Lower lobe of right lung (tissue), 2 donors: ENCODE data around the gene KRTAP10-4. TPM values are rescaled to one million over a fixed set of nuclear protein-coding genes. Genes with fewer than 3 reads are reported as not detected.

ENCODE experiments used
- ATAC-seq, 2 donors: fragments of 200-7000 bp; cut with Tn5 transposase; one replicate each; pipeline ENCODE4 v1.9.1; 2020 to 2022; ENCODE audit warnings: mild to moderate bottlenecking in 2 of 2, moderate library complexity in 2 of 2
- DNase-seq: peaks from one replicate; pipeline ENCODE4 v3.0.0-alpha.2; 2020
- H3K27ac ChIP-seq: fragments of 200-600 bp; one replicate; pipeline ENCODE4 v1.8.0; 2022
- H3K27me3 ChIP-seq: fragments of 200-600 bp; one replicate; pipeline ENCODE4 v1.8.0; 2022; ENCODE audit warnings: low read depth
- H3K36me3 ChIP-seq: fragments of 200-600 bp; one replicate; pipeline ENCODE4 v1.8.0; 2022; ENCODE audit warnings: mild to moderate bottlenecking
- H3K4me1 ChIP-seq: fragments of 200-600 bp; one replicate; pipeline ENCODE4 v1.8.0; 2022
- H3K4me3 ChIP-seq: fragments of 200-600 bp; one replicate; pipeline ENCODE4 v1.8.0; 2022; ENCODE audit warnings: mild to moderate bottlenecking
- H3K9me3 ChIP-seq: fragments of 200-600 bp; one replicate; pipeline ENCODE4 v1.8.0; 2022
- intact Hi-C: fragments of 100-400 bp; cut with DNase I; formaldehyde crosslinking; loops from one replicate; pipeline ENCODE4 v1.11.0; 2022
- total RNA-seq: library from RNA; stranded (reverse); fragmentation: NEBNext Ultra II Directional; extraction: Animal tissue kit (Norgen Biotek cat#: 25700); gene quantifications from one replicate; pipeline ENCODE4 v1.2.1, GENCODE V29; 2021
- TF ChIP-seq, protein P1 (sequence below): fragments of 200-600 bp; IDR thresholded peaks from one replicate; pipeline ENCODE4 v1.8.0; 2022; ENCODE audit warnings: antibody characterized with exemption, mild to moderate bottlenecking
- donor health status: DM: no; HTN: yes; CAD: no; lungs with severe emphysema.

The KRTAP10-4 gene
- total RNA-seq, 1 donor from 2014 or later: not detected

GRCh38 chr21:44564099-44564498 lies 9.4 kb upstream of the KRTAP10-4 start:
- TF ChIP-seq, protein P1, sequence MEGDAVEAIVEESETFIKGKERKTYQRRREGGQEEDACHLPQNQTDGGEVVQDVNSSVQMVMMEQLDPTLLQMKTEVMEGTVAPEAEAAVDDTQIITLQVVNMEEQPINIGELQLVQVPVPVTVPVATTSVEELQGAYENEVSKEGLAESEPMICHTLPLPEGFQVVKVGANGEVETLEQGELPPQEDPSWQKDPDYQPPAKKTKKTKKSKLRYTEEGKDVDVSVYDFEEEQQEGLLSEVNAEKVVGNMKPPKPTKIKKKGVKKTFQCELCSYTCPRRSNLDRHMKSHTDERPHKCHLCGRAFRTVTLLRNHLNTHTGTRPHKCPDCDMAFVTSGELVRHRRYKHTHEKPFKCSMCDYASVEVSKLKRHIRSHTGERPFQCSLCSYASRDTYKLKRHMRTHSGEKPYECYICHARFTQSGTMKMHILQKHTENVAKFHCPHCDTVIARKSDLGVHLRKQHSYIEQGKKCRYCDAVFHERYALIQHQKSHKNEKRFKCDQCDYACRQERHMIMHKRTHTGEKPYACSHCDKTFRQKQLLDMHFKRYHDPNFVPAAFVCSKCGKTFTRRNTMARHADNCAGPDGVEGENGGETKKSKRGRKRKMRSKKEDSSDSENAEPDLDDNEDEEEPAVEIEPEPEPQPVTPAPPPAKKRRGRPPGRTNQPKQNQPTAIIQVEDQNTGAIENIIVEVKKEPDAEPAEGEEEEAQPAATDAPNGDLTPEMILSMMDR: no peak
- ATAC-seq (no peak), DNase-seq (no peak)
- peaks cover 8% of the 10 kb centered on the region for H3K27me3 ChIP-seq
- no peak overlapping the region for H3K27ac ChIP-seq
- intact Hi-C loops: no loop called here
- H3K4me1 ChIP-seq: no peaks in the 10 kb centered on the region
- H3K9me3 ChIP-seq: no peaks in the 10 kb centered on the region
- no peak overlapping the region for H3K4me3 ChIP-seq
- no peaks in the 10 kb centered on the region for H3K36me3 ChIP-seq

DNA sequence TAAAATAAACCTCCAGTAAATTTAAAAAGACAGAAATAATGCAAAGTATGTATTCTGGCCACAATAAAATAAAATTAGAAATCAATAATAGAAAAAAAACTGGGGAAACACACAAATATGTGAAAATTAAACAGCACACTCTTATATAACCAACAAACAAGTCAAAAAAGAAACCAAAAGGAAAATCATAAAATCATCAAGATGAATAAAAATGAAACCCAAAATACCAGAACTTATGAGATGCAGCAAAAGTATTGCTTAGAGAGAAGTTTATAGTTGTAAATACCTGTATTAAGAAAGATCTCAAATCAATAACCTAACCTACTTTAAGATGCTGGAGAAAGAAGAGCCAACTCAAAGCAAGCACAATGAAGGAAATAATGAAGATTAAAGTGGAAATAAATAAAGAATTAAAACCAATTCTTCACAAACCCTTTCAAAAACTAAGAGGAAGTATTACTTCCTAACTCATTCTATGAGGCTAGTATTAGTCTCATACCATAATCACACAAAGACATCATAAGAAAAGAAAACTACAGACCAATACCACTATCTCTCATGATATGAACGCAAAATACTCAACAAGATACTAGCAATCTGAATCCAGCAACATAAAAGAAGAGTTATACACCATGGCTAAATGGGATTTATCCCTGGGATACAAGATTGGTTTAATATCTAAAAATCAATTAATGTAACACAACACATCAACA lies 8.5 kb upstream of the KRTAP10-4 start:
- Histone ChIP-seq H3K36me3 (no peaks in the 10 kb centered on the region), H3K27ac (no peak overlapping the region), H3K4me3 (no peak overlapping the region), H3K9me3 (no peaks in the 10 kb centered on the region), H3K4me1 (no peaks in the 10 kb centered on the region), H3K27me3 (peaks cover 5% of the 10 kb centered on the region)
- intact Hi-C loops: no loop called here
- DNase-seq (no peak), ATAC-seq (no peak)
- TF ChIP-seq, protein P1: no peak

- Histone ChIP-seq H3K4me1 (no peaks in the 10 kb centered on the region), H3K36me3 (no peaks in the 10 kb centered on the region), H3K27me3 (peaks cover 5% of the 10 kb centered on the region), H3K4me3 (no peak overlapping the region), H3K9me3 (peaks cover 7% of the 10 kb centered on the region), H3K27ac (no peak overlapping the region)
- ATAC-seq: peak in 1 of 2 donors; percentile 35
- TF ChIP-seq, protein P1: no peak
- no peak for DNase-seq
- intact Hi-C loops: no loop called here
These were observed 7.1 kb upstream of the KRTAP10-4 start for GRCh38 chr21:44566403-44566802.

DNA sequence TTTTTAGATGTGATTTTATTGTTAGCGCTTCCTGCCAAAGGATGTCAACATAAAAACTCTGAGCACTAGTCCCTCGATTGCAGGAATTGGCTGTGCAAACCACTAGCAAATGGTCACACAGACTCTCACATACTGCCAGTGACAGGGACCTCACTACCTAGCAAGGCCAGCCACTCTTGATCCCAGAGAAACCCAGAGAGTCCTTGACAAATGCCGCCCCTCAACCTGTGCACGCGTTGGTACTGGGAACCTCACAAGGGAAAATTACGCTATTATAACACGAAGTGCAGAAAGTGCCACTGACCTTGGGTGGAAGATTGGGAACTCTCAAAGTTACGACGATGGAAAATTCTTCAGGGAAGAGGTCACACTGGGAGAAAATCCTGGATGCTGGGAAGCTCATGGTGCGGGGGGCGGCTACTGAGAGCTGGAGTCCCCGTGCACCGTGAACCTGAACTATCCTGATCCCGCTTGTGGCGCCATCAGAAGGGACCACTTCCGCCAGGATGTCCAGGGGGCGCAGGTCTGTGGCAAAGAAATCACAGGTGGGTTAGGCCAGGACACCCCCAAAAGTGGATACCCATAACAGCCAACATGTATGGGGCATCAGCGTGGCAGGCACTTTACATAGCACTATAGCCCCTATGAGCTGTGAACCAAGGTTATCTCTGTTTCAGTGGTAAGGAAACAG lies 5.9 kb upstream of the KRTAP10-4 start:
- ATAC-seq: no peak
- intact Hi-C loops: no loop called here

DNA sequence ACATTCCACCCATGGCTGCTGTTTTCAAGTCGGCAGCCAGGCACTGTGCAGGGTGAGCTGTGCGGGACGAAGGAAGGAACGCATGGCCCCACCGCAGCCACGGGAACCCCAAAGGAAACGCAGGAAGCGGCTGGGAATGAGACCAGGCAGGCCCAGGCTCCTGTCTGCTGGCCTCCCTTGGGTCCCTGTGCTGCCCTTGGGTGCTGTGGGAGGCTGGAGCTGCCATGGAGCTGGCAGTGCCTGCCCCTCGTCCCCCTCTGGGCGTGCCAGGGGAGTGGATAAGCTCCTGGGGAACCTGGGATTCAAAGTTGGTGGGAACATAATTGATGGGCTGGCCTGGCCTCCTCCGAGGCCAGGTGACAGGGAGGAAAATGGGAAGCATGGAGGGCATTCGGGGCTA lies 5.3 kb upstream of the KRTAP10-4 start:
- DNase-seq (peak; percentile 35), ATAC-seq (no peak)
- H3K36me3 ChIP-seq: no peaks in the 10 kb centered on the region
- intact Hi-C loops: no loop called here
- peaks cover 5% of the 10 kb centered on the region for H3K27me3 ChIP-seq
- TF ChIP-seq, protein P1: no peak
- H3K27ac ChIP-seq: no peak overlapping the region
- H3K9me3 ChIP-seq: peaks cover 7% of the 10 kb centered on the region
- no peaks in the 10 kb centered on the region for H3K4me1 ChIP-seq
- H3K4me3 ChIP-seq: no peak overlapping the region

More for the DNA sequence above, 5.9 kb upstream of the KRTAP10-4 start:
- DNase-seq: peak; percentile 35
- no peaks in the 10 kb centered on the region for H3K4me1 ChIP-seq
- TF ChIP-seq, protein P1: no peak
- no peak overlapping the region for H3K4me3 ChIP-seq
- no peaks in the 10 kb centered on the region for H3K36me3 ChIP-seq
- H3K27me3 ChIP-seq: peaks cover 5% of the 10 kb centered on the region
- peaks cover 7% of the 10 kb centered on the region for H3K9me3 ChIP-seq
- no peak overlapping the region for H3K27ac ChIP-seq
